Common myeloid progenitor, CD34-positive (primary cell): ENCODE data around the gene RS1.

ENCODE experiments used
- CTCF ChIA-PET: fragments of 350-600 bp; sonication (Branson Sonifier 250); formaldehyde crosslinking; loops from one replicate; lab custom pipeline; 2021; ENCODE audit warnings: antibody characterized with exemption; lab: Charles Lee
- POLR2A ChIA-PET: fragments of 350-600 bp; sonication (Branson Sonifier 250); formaldehyde crosslinking; loops from one replicate; lab custom pipeline; 2021; ENCODE audit warnings: antibody characterized with exemption; lab: Charles Lee
- DNase-seq, 3 donors: peaks; one replicate each; pipeline versions ENCODE4 v3.0.0 to v3.0.0-alpha.2; 2013
- H3K27ac ChIP-seq, 2 experiments: 1 replicate in 1 of 2; 2 replicates in 1 of 2; pipeline ENCODE4 v1.7.0; 2013; ENCODE audit warnings: inconsistent platforms in 2 of 2, low read length in 2 of 2, mild to moderate bottlenecking in 2 of 2, low read depth in 1 of 2, moderate library complexity in 1 of 2; ENCODE audit not compliant: severe bottlenecking in 2 of 2, insufficient read depth in 1 of 2, poor library complexity in 1 of 2
- H3K27me3 ChIP-seq, 5 experiments: replicated peaks in 2 of 5; 1 replicate in 3 of 5; 2 replicates in 2 of 5; pipeline versions ENCODE4 v1.6.1 to v1.7.0; 2013; ENCODE audit warnings: low read length in 4 of 5, mild to moderate bottlenecking in 2 of 5, moderate library complexity in 2 of 5, inconsistent platforms in 1 of 5; ENCODE audit not compliant: insufficient read depth in 5 of 5, control insufficient read depth in 4 of 5
- H3K36me3 ChIP-seq, 4 experiments: 1 replicate in 2 of 4; 2 replicates in 2 of 4; pipeline versions ENCODE4 v1.6.1 to v1.7.0; 2013; ENCODE audit warnings: low read length in 3 of 4, control low read depth in 1 of 4, mild to moderate bottlenecking in 1 of 4; ENCODE audit not compliant: control insufficient read depth in 4 of 4, insufficient read depth in 4 of 4
- H3K4me1 ChIP-seq, 4 experiments: 1 replicate in 3 of 4; 2 replicates in 1 of 4; pipeline versions ENCODE4 v1.6.1 to v1.7.1; 2013; ENCODE audit warnings: low read length in 3 of 4, mild to moderate bottlenecking in 3 of 4, control low read depth in 1 of 4, inconsistent platforms in 1 of 4, moderate library complexity in 1 of 4; ENCODE audit not compliant: control insufficient read depth in 4 of 4, insufficient read depth in 4 of 4; ENCODE audit errors: control extremely low read depth in 1 of 4
- H3K4me3 ChIP-seq, 7 experiments: 1 replicate in 4 of 7; 2 replicates in 3 of 7; pipeline versions ENCODE4 v1.5.1 to v1.7.0; 2013; ENCODE audit warnings: mild to moderate bottlenecking in 7 of 7, low read length in 6 of 7, moderate library complexity in 6 of 7, inconsistent platforms in 2 of 7, low read depth in 2 of 7, control low read depth in 1 of 7; ENCODE audit not compliant: insufficient read depth in 4 of 7, control insufficient read depth in 1 of 7; ENCODE audit errors: extremely low read depth in 1 of 7
- H3K9me3 ChIP-seq, 5 experiments: 1 replicate in 4 of 5; 2 replicates in 1 of 5; pipeline versions ENCODE4 v1.6.1 to v1.7.1; 2013; ENCODE audit warnings: low read length in 4 of 5, mild to moderate bottlenecking in 2 of 5, inconsistent platforms in 1 of 5, low read depth in 1 of 5, moderate library complexity in 1 of 5; ENCODE audit not compliant: control insufficient read depth in 4 of 5, insufficient read depth in 2 of 5; ENCODE audit errors: control extremely low read depth in 1 of 5
- WGBS: methylation state at CpG from one replicate; pipeline ENCODE4 v1.1.5; 2013; ENCODE audit not compliant: insufficient coverage; 5-methylcytosine and 5-hydroxymethylcytosine counted together

Gene RS1

GRCh38 chrX:18682979-18683387, 11.1 kb upstream of the RS1 start:
- POLR2A ChIA-PET = no interaction called here
- H3K27ac ChIP-seq = no peak overlapping the region

GRCh38 chrX:18681996-18682395, 10.1 kb upstream of the RS1 start:
- ChIA-PET POLR2A (no interaction called here), CTCF (no interaction called here)
- Histone ChIP-seq H3K9me3 (no peaks in the 10 kb centered on the region), H3K4me1 (peaks cover 0 to 6% (median 1%) of the 10 kb centered on the region in 4 experiments), H3K36me3 (no peaks in the 10 kb centered on the region), H3K4me3 (no peak overlapping the region), H3K27ac (no peak overlapping the region), H3K27me3 (no peaks in the 10 kb centered on the region)
- DNase-seq = no peak
- WGBS = 90% methylated on average over 6 of the region's 6 CpGs

More at GRCh38 chrX:18682979-18683387, 11.1 kb upstream of the RS1 start:
- no peak for DNase-seq
- H3K36me3 ChIP-seq = no peaks in the 10 kb centered on the region
- no peak overlapping the region for H3K4me3 ChIP-seq
- no peaks in the 10 kb centered on the region for H3K4me1 ChIP-seq
- H3K9me3 ChIP-seq = no peaks in the 10 kb centered on the region
- no peaks in the 10 kb centered on the region for H3K27me3 ChIP-seq
- CTCF ChIA-PET = no interaction called here
- 80% methylated on average over 8 of the region's 9 CpGs for WGBS

GRCh38 chrX:18677161-18677869, 5.4 kb upstream of the RS1 start:
- Histone ChIP-seq H3K27ac (no peak overlapping the region), H3K36me3 (no peaks in the 10 kb centered on the region), H3K27me3 (peaks cover 0 to 10% (median 0%) of the 10 kb centered on the region in 5 experiments), H3K9me3 (no peaks in the 10 kb centered on the region), H3K4me1 (peaks cover 0 to 19% (median 1%) of the 10 kb centered on the region in 4 experiments), H3K4me3 (peak overlapping the region in 1 of 7 experiments; percentile 23)
- POLR2A ChIA-PET = interaction anchor here (0.6 kb wide), 2 partner anchors 53 to 85 kb away, joined by 3 read pairs; no protein-coding TSS in a partner anchor
- DNase-seq = peak; percentile 64 to 90 (median 89)
- CTCF ChIA-PET = interaction anchor here (0.7 kb wide), 1 partner anchor 244 kb away, joined by 3 read pairs; no protein-coding TSS in a partner anchor
- WGBS = 32% methylated on average over 9 of the region's 17 CpGs

- 77% methylated on average over 8 of the region's 11 CpGs for WGBS
- Histone ChIP-seq H3K4me3 (no peak overlapping the region), H3K27ac (no peak overlapping the region), H3K36me3 (no peaks in the 10 kb centered on the region), H3K9me3 (no peaks in the 10 kb centered on the region), H3K4me1 (peaks cover 0 to 19% (median 1%) of the 10 kb centered on the region in 4 experiments), H3K27me3 (peaks cover 0 to 10% (median 0%) of the 10 kb centered on the region in 5 experiments)
- ChIA-PET POLR2A (no interaction called here), CTCF (no interaction called here)
- DNase-seq = no peak
These were observed 4.6 kb upstream of the RS1 start for GRCh38 chrX:18676470-18676869.

- WGBS = 83% methylated on average over 4 of the region's 10 CpGs
- peaks cover 0 to 10% (median 0%) of the 10 kb centered on the region in 5 experiments for H3K27me3 ChIP-seq
- CTCF ChIA-PET = no interaction called here
- H3K9me3 ChIP-seq = no peaks in the 10 kb centered on the region
- H3K4me1 ChIP-seq = peaks cover 0 to 19% (median 1%) of the 10 kb centered on the region in 4 experiments
- no peaks in the 10 kb centered on the region for H3K36me3 ChIP-seq
- H3K4me3 ChIP-seq = no peak overlapping the region
- no peak for DNase-seq
- no peak overlapping the region for H3K27ac ChIP-seq
- POLR2A ChIA-PET = no interaction called here
These were observed 4.1 kb upstream of the RS1 start for GRCh38 chrX:18676050-18676449.

- no peaks in the 10 kb centered on the region for H3K9me3 ChIP-seq
- ChIA-PET POLR2A (no interaction called here), CTCF (no interaction called here)
- DNase-seq = peak; percentile 60 to 83 (median 79)
- no peaks in the 10 kb centered on the region for H3K36me3 ChIP-seq
- peaks cover 0 to 19% (median 1%) of the 10 kb centered on the region in 4 experiments for H3K4me1 ChIP-seq
- peaks cover 0 to 10% (median 0%) of the 10 kb centered on the region in 5 experiments for H3K27me3 ChIP-seq
- H3K4me3 ChIP-seq = peak overlapping the region; percentile 46 to 79 (median 67)
- WGBS = 26% methylated on average over 49 of the region's 74 CpGs
- H3K27ac ChIP-seq = peak overlapping the region in 1 of 2 experiments; percentile 61
These were observed 3.2 kb upstream of the RS1 start for GRCh38 chrX:18674788-18675735.
